H9 (cell line): ENCODE data around the gene DPEP2. TPM values are rescaled to one million over a fixed set of nuclear protein-coding genes. Genes with fewer than 3 reads are reported as not detected.

Source experiments
- DNase-seq: peaks from one replicate; pipeline ENCODE4 v3.0.0-alpha.2; 2017
- H2AFZ ChIP-seq: one replicate; pipeline ENCODE4 v1.6.1; 2013; ENCODE audit warnings: mild to moderate bottlenecking, low read length, control low read depth, moderate library complexity
- H2AK5ac ChIP-seq: 2 replicates; pipeline ENCODE4 v1.6.1; 2013; ENCODE audit warnings: low read length, control low read depth, mixed read lengths; ENCODE audit not compliant: insufficient read length
- H2BK120ac ChIP-seq: one replicate; pipeline ENCODE4 v1.6.1; 2013; ENCODE audit warnings: low read depth, mild to moderate bottlenecking, low read length, control low read depth, inconsistent platforms; ENCODE audit not compliant: poor library complexity, severe bottlenecking
- H2BK12ac ChIP-seq: 2 replicates; pipeline ENCODE4 v1.6.1; 2013; ENCODE audit warnings: low read length, control low read depth, mixed read lengths, low read depth; ENCODE audit not compliant: insufficient read length
- H2BK15ac ChIP-seq: 2 replicates; pipeline ENCODE4 v1.6.1; 2013; ENCODE audit warnings: low read depth, low read length, control low read depth
- H2BK20ac ChIP-seq: one replicate; pipeline ENCODE4 v1.6.1; 2013; ENCODE audit warnings: low read depth, mild to moderate bottlenecking, low read length, control low read depth, inconsistent platforms; ENCODE audit not compliant: poor library complexity, severe bottlenecking
- H2BK5ac ChIP-seq: 2 replicates; pipeline ENCODE4 v1.6.1; 2013; ENCODE audit warnings: low read length, control low read depth, mixed read lengths; ENCODE audit not compliant: insufficient read length
- H3K14ac ChIP-seq: 2 replicates; pipeline ENCODE4 v1.6.1; 2013; ENCODE audit warnings: low read length, control low read depth; ENCODE audit not compliant: insufficient read depth
- H3K18ac ChIP-seq: 2 replicates; pipeline ENCODE4 v1.6.1; 2013; ENCODE audit warnings: low read depth, mild to moderate bottlenecking, mixed read lengths, low read length, control low read depth; ENCODE audit not compliant: insufficient read length
- H3K23ac ChIP-seq: 2 replicates; pipeline ENCODE4 v1.6.1; 2013; ENCODE audit warnings: low read length, control low read depth, mixed read lengths, low read depth; ENCODE audit not compliant: insufficient read length
- H3K23me2 ChIP-seq: 2 replicates; pipeline ENCODE4 v1.6.1; 2013; ENCODE audit warnings: low read depth, mild to moderate bottlenecking, mixed read lengths, low read length, control low read depth; ENCODE audit not compliant: insufficient read length, poor library complexity, severe bottlenecking
- H3K27ac ChIP-seq: 2 replicates; pipeline ENCODE4 v1.5.1; 2013; ENCODE audit warnings: low read length, control low read depth, mixed read lengths, low read depth; ENCODE audit not compliant: insufficient read length
- H3K27me3 ChIP-seq: 2 replicates; pipeline ENCODE4 v1.6.1; 2013; ENCODE audit warnings: low read length, control low read depth, inconsistent platforms; ENCODE audit not compliant: insufficient read depth
- H3K4ac ChIP-seq: 2 replicates; pipeline ENCODE4 v1.6.1; 2013; ENCODE audit warnings: low read depth, mild to moderate bottlenecking, control low read depth, inconsistent platforms, low read length, moderate library complexity
- H3K4me1 ChIP-seq: 2 replicates; pipeline ENCODE4 v1.6.1; 2013; ENCODE audit warnings: low read length, control low read depth, inconsistent platforms; ENCODE audit not compliant: insufficient read depth
- H3K4me2 ChIP-seq: 2 replicates; pipeline ENCODE4 v1.6.1; 2013; ENCODE audit warnings: low read length, control low read depth, mixed read lengths; ENCODE audit not compliant: insufficient read length, insufficient read depth
- H3K56ac ChIP-seq: 2 replicates; pipeline ENCODE4 v1.6.1; 2013; ENCODE audit warnings: low read depth, mild to moderate bottlenecking, mixed read lengths, low read length, control low read depth; ENCODE audit not compliant: insufficient read length
- H3K79me1 ChIP-seq: 2 replicates; pipeline ENCODE4 v1.6.1; 2013; ENCODE audit warnings: low read depth, mild to moderate bottlenecking, moderate library complexity, low read length, control low read depth, inconsistent platforms; ENCODE audit not compliant: insufficient read depth, poor library complexity, severe bottlenecking
- H3K79me2 ChIP-seq: 2 replicates; pipeline ENCODE4 v1.6.1; 2013; ENCODE audit warnings: low read length, control low read depth, inconsistent platforms; ENCODE audit not compliant: insufficient read depth
- H3K9ac ChIP-seq: 2 replicates; pipeline ENCODE4 v1.6.1; 2013; ENCODE audit warnings: low read length, control low read depth, mixed read lengths; ENCODE audit not compliant: insufficient read length; ENCODE audit errors: extremely low read depth
- H3K9me3 ChIP-seq: one replicate; pipeline ENCODE4 v1.6.1; 2013; ENCODE audit warnings: low read depth, low read length, inconsistent platforms; ENCODE audit not compliant: control insufficient read depth
- H3T11ph ChIP-seq: one replicate; pipeline ENCODE4 v1.6.1; 2013; ENCODE audit warnings: mild to moderate bottlenecking, low read length, control low read depth, inconsistent platforms
- H4K20me1 ChIP-seq: one replicate; pipeline ENCODE4 v1.6.1; 2013; ENCODE audit not compliant: control insufficient read depth, insufficient read length, insufficient read depth
- H4K5ac ChIP-seq: 2 replicates; pipeline ENCODE4 v1.6.1; 2013; ENCODE audit warnings: low read depth, mild to moderate bottlenecking, mixed read lengths, low read length, control low read depth; ENCODE audit not compliant: insufficient read length
- H4K8ac ChIP-seq: replicated peaks from 2 replicates; pipeline ENCODE4 v1.6.1; 2013; ENCODE audit warnings: low read length, control low read depth, mixed read lengths, low read depth; ENCODE audit not compliant: insufficient read length
- H4K91ac ChIP-seq: 2 replicates; pipeline ENCODE4 v1.6.1; 2013; ENCODE audit warnings: low read depth, mild to moderate bottlenecking, moderate library complexity, mixed read lengths, low read length, control low read depth; ENCODE audit not compliant: insufficient read length
- H3K27ac Mint-ChIP-seq, 3 experiments: 2 replicates in 2 of 3; 3 replicates in 1 of 3; pipeline ENCODE4 v1.8.0; 2020 to 2021; ENCODE audit warnings: mixed read lengths in 3 of 3, mild to moderate bottlenecking in 1 of 3, moderate library complexity in 1 of 3
- H3K27me3 Mint-ChIP-seq: 2 replicates; pipeline ENCODE4 v1.8.0; 2021; ENCODE audit warnings: low read depth, mild to moderate bottlenecking, moderate library complexity, mixed read lengths
- H3K36me3 Mint-ChIP-seq, 3 experiments: 2 replicates in 2 of 3; 3 replicates in 1 of 3; pipeline ENCODE4 v1.8.0; 2020 to 2021; ENCODE audit warnings: low read depth in 3 of 3, mixed read lengths in 3 of 3; ENCODE audit not compliant: insufficient read depth in 1 of 3
- H3K4me1 Mint-ChIP-seq, 2 experiments: 2 replicates each; pipeline ENCODE4 v1.8.0; 2020; ENCODE audit warnings: mixed read lengths in 2 of 2
- H3K4me3 Mint-ChIP-seq, 2 experiments: 2 replicates in 1 of 2; 3 replicates in 1 of 2; pipeline ENCODE4 v1.8.0; 2020 to 2021; ENCODE audit warnings: mild to moderate bottlenecking in 2 of 2, mixed read lengths in 2 of 2, moderate library complexity in 1 of 2
- H3K9me3 Mint-ChIP-seq, 2 experiments: 2 replicates in 1 of 2; 3 replicates in 1 of 2; pipeline ENCODE4 v1.8.0; 2020; ENCODE audit warnings: mild to moderate bottlenecking in 2 of 2, mixed read lengths in 2 of 2, moderate library complexity in 1 of 2
- WGBS: extraction: QIAGEN DNeasy Blood & Tissue Kit; methylation state at CpG from one replicate; pipeline ENCODE4 v1.1.7; 2013; ENCODE audit warnings: missing lambda C conversion rate, low lambda C conversion rate, mixed read lengths; ENCODE audit not compliant: insufficient read length; ENCODE audit errors: extremely low coverage; 5-methylcytosine and 5-hydroxymethylcytosine counted together
- total RNA-seq: library from RNA; stranded (reverse); gene quantifications from 2 replicates; pipeline ENCODE4 v1.2.1, GENCODE V29; 2021
- TF ChIP-seq, protein P1 (sequence below): fragments of 200-600 bp; sonication (generic); conservative IDR thresholded peaks from 3 replicates; pipeline ENCODE4 v1.8.0; 2021; ENCODE audit warnings: antibody characterized with exemption, mild to moderate bottlenecking

The DPEP2 gene
- total RNA-seq, 1 experiment from 2014 or later, result not detected

DNA sequence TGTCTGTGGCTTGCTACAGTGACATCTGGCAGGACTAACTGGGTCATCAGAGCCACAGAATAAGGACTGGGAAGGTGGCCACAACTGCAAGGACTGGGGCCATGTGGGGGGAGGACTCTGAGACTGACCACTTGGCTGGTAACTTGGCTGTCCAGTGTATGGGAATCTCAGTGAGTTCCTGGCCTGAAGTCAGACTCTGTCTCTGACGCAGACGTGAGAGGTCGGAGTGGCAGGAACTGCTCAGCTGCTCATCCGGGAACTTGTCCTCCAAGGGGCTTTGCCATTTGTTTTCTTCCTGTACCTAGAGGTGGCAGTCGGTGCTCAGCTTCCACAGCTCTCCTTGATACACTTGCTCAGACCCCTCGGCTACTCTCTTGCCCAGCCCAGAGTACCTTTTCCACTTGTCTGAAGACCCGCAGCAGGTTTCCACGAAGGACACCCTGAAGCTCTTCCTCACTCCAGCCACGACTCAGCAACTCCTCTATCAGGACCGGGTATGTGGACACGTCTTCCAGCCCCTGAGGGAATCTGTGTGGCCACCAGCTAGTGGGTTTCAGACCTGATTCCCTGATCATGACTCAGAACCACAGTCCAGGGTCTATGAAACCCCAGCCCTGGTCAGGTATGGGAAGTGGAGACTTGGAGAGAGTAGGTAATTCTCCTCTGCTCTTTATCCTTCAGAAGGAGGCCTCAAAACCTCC lies 11.7 kb downstream of the DPEP2 start:
- Histone ChIP-seq H4K91ac (no peak overlapping the region), H4K20me1 (no peaks in the 10 kb centered on the region), H3K23me2 (no peaks in the 10 kb centered on the region), H3K4me2 (no peak overlapping the region), H2AK5ac (no peak overlapping the region), H2BK120ac (no peak overlapping the region), H3K18ac (no peak overlapping the region), H3K14ac (no peak overlapping the region), H4K5ac (no peak overlapping the region), H3K4me1 (peaks cover 2% of the 10 kb centered on the region; the same call in 1 of the 2 replicates), H2BK20ac (no peak overlapping the region), H3K9me3 (no peaks in the 10 kb centered on the region), H3K4ac (no peak overlapping the region), H2AFZ (no peak overlapping the region), H2BK5ac (no peak overlapping the region), H3K79me2 (no peaks in the 10 kb centered on the region), H3K9ac (no peak overlapping the region), H3T11ph (no peak overlapping the region), H3K79me1 (no peaks in the 10 kb centered on the region), H3K23ac (no peak overlapping the region), H4K8ac (no peak overlapping the region), H3K27me3 (no peaks in the 10 kb centered on the region), H3K27ac (no peak overlapping the region), H2BK12ac (no peak overlapping the region), H2BK15ac (no peak overlapping the region), H3K56ac (no peak overlapping the region)
- peaks cover 6 to 8% of the 10 kb centered on the region in 2 experiments for H3K4me1 Mint-ChIP-seq
- H3K27me3 Mint-ChIP-seq, result peaks cover 23% of the 10 kb centered on the region
- H3K27ac Mint-ChIP-seq, result no peak overlapping the region; a peak in 2 of 7 replicates
- no peaks in the 10 kb centered on the region; a peak in 1 of 7 replicates for H3K36me3 Mint-ChIP-seq
- no peak for DNase-seq
- H3K4me3 Mint-ChIP-seq, result no peak overlapping the region; a peak in 1 of 5 replicates
- no peaks in the 10 kb centered on the region for H3K9me3 Mint-ChIP-seq
- TF ChIP-seq, protein P1, sequence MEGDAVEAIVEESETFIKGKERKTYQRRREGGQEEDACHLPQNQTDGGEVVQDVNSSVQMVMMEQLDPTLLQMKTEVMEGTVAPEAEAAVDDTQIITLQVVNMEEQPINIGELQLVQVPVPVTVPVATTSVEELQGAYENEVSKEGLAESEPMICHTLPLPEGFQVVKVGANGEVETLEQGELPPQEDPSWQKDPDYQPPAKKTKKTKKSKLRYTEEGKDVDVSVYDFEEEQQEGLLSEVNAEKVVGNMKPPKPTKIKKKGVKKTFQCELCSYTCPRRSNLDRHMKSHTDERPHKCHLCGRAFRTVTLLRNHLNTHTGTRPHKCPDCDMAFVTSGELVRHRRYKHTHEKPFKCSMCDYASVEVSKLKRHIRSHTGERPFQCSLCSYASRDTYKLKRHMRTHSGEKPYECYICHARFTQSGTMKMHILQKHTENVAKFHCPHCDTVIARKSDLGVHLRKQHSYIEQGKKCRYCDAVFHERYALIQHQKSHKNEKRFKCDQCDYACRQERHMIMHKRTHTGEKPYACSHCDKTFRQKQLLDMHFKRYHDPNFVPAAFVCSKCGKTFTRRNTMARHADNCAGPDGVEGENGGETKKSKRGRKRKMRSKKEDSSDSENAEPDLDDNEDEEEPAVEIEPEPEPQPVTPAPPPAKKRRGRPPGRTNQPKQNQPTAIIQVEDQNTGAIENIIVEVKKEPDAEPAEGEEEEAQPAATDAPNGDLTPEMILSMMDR, result no peak
- WGBS, result no CpG with 5 or more reads among the region's 11 CpGs
